GM12878 (cell line): Measurements from ENCODE around the gene CD33.

Experiments
- CHD1 ChIP-seq: IDR thresholded peaks from 2 replicates; pipeline ENCODE4 v1.6.1; 2012; ENCODE audit warnings: low read depth, low read length, improper control_type of control experiment
- CHD2 ChIP-seq: IDR thresholded peaks from 2 replicates; pipeline ENCODE4 v1.6.1; 2011; ENCODE audit warnings: low read depth, low read length, improper control_type of control experiment, borderline replicate concordance
- POLR2AphosphoS2 ChIP-seq: IDR thresholded peaks from 2 replicates; pipeline ENCODE4 v1.6.1; 2011; ENCODE audit warnings: low read depth, mild to moderate bottlenecking, low read length, improper control_type of control experiment, moderate library complexity
- TCF7 ChIP-seq: IDR thresholded peaks from 2 replicates; pipeline ENCODE4 v1.6.1; 2014; ENCODE audit warnings: antibody characterized with exemption, borderline replicate concordance
- TF ChIP-seq, protein P1 (sequence below): IDR thresholded peaks from 2 replicates; pipeline ENCODE4 v1.6.1; 2012; ENCODE audit warnings: low read depth, low read length, improper control_type of control experiment
- TF ChIP-seq, protein P2 (sequence below), 3 experiments: IDR thresholded peaks in 2 of 3; conservative IDR thresholded peaks in 1 of 3; 2 replicates each; pipeline ENCODE4 v1.5.1; 2011; ENCODE audit warnings: low read depth in 3 of 3, low read length in 3 of 3, mild to moderate bottlenecking in 3 of 3, control low read depth in 2 of 3, moderate library complexity in 2 of 3, inconsistent platforms in 1 of 3, mixed read lengths in 1 of 3; ENCODE audit not compliant: control insufficient read depth in 2 of 3, insufficient read depth in 1 of 3; ENCODE audit errors: extremely low read depth in 1 of 3

DNA sequence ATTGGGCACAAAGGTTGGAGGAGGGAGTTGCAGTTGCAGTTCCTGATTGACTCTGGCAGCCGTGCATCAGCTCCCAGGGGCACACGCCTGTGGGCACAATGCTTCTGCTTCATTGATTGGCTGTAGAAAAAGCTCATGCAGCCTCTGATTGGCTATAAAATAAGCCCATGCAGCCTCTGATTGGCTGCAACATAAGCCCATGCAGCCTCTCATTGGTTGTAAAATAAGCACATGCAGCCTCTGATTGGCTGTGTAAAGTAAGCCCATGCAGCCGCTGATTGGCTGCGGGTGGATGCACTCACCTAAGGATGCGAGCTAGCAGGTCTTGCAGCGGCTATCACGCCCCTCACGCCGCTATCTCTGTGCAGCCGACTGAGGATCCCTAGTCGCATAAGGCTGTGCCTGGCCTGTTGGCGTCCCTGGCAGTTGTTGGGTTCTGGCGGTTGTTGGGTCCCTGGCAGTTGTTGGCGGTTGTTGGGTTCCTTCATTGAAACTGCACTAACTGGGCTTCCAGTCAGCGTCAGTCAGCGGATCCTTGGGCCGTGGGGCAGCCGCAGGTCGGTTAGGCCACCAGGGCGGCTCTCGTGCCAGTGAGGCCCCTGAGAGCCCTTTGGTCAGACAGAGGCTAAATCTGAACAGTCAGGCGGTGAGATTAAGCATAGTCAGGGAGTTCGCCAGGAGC lies 26.0 kb downstream of the CD33 start, which contains the start of gene SIGLECL1:
- TF ChIP-seq CHD1 (no peak), CHD2 (no peak), TCF7 (no peak), POLR2AphosphoS2 (no peak)
- TF ChIP-seq, protein P1, sequence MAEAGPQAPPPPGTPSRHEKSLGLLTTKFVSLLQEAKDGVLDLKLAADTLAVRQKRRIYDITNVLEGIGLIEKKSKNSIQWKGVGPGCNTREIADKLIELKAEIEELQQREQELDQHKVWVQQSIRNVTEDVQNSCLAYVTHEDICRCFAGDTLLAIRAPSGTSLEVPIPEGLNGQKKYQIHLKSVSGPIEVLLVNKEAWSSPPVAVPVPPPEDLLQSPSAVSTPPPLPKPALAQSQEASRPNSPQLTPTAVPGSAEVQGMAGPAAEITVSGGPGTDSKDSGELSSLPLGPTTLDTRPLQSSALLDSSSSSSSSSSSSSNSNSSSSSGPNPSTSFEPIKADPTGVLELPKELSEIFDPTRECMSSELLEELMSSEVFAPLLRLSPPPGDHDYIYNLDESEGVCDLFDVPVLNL = no peak
- TF ChIP-seq, protein P2, sequence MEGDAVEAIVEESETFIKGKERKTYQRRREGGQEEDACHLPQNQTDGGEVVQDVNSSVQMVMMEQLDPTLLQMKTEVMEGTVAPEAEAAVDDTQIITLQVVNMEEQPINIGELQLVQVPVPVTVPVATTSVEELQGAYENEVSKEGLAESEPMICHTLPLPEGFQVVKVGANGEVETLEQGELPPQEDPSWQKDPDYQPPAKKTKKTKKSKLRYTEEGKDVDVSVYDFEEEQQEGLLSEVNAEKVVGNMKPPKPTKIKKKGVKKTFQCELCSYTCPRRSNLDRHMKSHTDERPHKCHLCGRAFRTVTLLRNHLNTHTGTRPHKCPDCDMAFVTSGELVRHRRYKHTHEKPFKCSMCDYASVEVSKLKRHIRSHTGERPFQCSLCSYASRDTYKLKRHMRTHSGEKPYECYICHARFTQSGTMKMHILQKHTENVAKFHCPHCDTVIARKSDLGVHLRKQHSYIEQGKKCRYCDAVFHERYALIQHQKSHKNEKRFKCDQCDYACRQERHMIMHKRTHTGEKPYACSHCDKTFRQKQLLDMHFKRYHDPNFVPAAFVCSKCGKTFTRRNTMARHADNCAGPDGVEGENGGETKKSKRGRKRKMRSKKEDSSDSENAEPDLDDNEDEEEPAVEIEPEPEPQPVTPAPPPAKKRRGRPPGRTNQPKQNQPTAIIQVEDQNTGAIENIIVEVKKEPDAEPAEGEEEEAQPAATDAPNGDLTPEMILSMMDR (IDR thresholded peaks at IDR 0.05 in 2 of 3, conservative IDR thresholded peaks at IDR 0.05 in 1 of 3; ENCODE audit: control insufficient read depth in 2 of 3, extremely low read depth in 1 of 3, insufficient read depth in 1 of 3, low read depth in 3 of 3, low read length in 3 of 3) = no peak
